ENCODE measurements around the gene UQCR11. TPM values are rescaled to one million over a fixed set of nuclear protein-coding genes. Genes with fewer than 3 reads are reported as not detected.

Gene UQCR11
- total and polyA plus RNA-seq, 12 donors: 47.1 to 336 (median 166) TPM

Small RNA genes within 50 kb of the gene (small RNA-seq; reads per million reads assigned to genes)
- 0 reads per million in 2 donors for gene AC005943.2
- gene RN7SL477P: 0 reads per million in 2 donors
- gene RNU6-1223P: 0 reads per million in 2 donors

Other genes with a start within 250 kb of the UQCR11 start
- gene NDUFS7, start 221.6 kb downstream of the UQCR11 start, total RNA-seq: 100 to 1,000 TPM; 102 to 286 (median 150) TPM
- 100 to 1,000 TPM in 2 of 3 donors, 1 to 10 TPM in 1; 4.7 to 267 (median 134) TPM for gene NDUFS7, start 221.6 kb downstream of the UQCR11 start, polyA plus RNA-seq
- gene GAMT, start 203.9 kb downstream of the UQCR11 start, total RNA-seq: 10 to 100 TPM; 14.8 to 96.9 (median 30.7) TPM
- 10 to 100 TPM in 2 of 3 donors, 1 to 10 TPM in 1; 7.4 to 84.5 (median 74.2) TPM for gene GAMT, start 203.9 kb downstream of the UQCR11 start, polyA plus RNA-seq
- gene DAZAP1, start 197.9 kb downstream of the UQCR11 start, total RNA-seq: 10 to 100 TPM; 11.5 to 87.5 (median 41.4) TPM
- gene DAZAP1, start 197.9 kb downstream of the UQCR11 start, polyA plus RNA-seq: 100 to 1,000 TPM in 1 of 3 donors, 10 to 100 TPM in 2; 60.0 to 117 (median 77.5) TPM
- 1,000 to 10,000 TPM in 6 of 9 donors, 100 to 1,000 TPM in 3; 780 to 3,934 (median 1,471) TPM for gene RPS15, start 167.1 kb downstream of the UQCR11 start, total RNA-seq
- 1,000 to 10,000 TPM in 2 of 3 donors, 100 to 1,000 TPM in 1; 471 to 4,071 (median 2,224) TPM for gene RPS15, start 167.1 kb downstream of the UQCR11 start, polyA plus RNA-seq
- 1 to 10 TPM in 3 of 9 donors, under 1 TPM in 6; 0.06 to 6.9 (median 0.35) TPM for gene APC2, start 155.3 kb downstream of the UQCR11 start, total RNA-seq
- 10 to 100 TPM in 1 of 3 donors, under 1 TPM in 2; 0.71 to 12.9 (median 0.82) TPM for gene APC2, start 155.3 kb downstream of the UQCR11 start, polyA plus RNA-seq
- gene C19orf25, start 126.2 kb downstream of the UQCR11 start, total RNA-seq: 10 to 100 TPM; 26.9 to 60.4 (median 35.6) TPM
- gene C19orf25, start 126.2 kb downstream of the UQCR11 start, polyA plus RNA-seq: 10 to 100 TPM in 2 of 3 donors, 1 to 10 TPM in 1; 6.0 to 55.7 (median 33.4) TPM
- 10 to 100 TPM in 2 of 9 donors, 1 to 10 TPM in 7; 1.2 to 13.1 (median 4.4) TPM for gene PCSK4, start 115.1 kb downstream of the UQCR11 start, total RNA-seq
- gene PCSK4, start 115.1 kb downstream of the UQCR11 start, polyA plus RNA-seq: 10 to 100 TPM in 2 of 3 donors, 1 to 10 TPM in 1; 1.3 to 29.7 (median 13.7) TPM
- 100 to 1,000 TPM in 5 of 9 donors, 10 to 100 TPM in 4; 44.5 to 189 (median 110) TPM for gene REEP6, start 114.3 kb downstream of the UQCR11 start, total RNA-seq
- 100 to 1,000 TPM in 2 of 3 donors, 10 to 100 TPM in 1; 16.5 to 205 (median 120) TPM for gene REEP6, start 114.3 kb downstream of the UQCR11 start, polyA plus RNA-seq
- gene ADAMTSL5, start 92.4 kb downstream of the UQCR11 start, total RNA-seq: 1 to 10 TPM in 7 of 9 donors, under 1 TPM in 2; 0.61 to 8.8 (median 1.6) TPM
- 1 to 10 TPM in 2 of 3 donors, under 1 TPM in 1; 0.79 to 2.4 (median 2.0) TPM for gene ADAMTSL5, start 92.4 kb downstream of the UQCR11 start, polyA plus RNA-seq
- gene PLK5, start 81.4 kb downstream of the UQCR11 start, total RNA-seq: under 1 TPM in 2 of 9 donors, not detected in 7; 0.15 to 0.17 TPM
- 1 to 10 TPM in 1 of 3 donors, under 1 TPM in 1, not detected in 1; 0.47 to 1.0 TPM for gene PLK5, start 81.4 kb downstream of the UQCR11 start, polyA plus RNA-seq
- gene MEX3D, start 37.1 kb downstream of the UQCR11 start, total RNA-seq: 10 to 100 TPM in 8 of 9 donors, 1 to 10 TPM in 1; 7.3 to 31.6 (median 20.1) TPM
- 1 to 10 TPM; 1.6 to 2.6 (median 2.1) TPM for gene MEX3D, start 37.1 kb downstream of the UQCR11 start, polyA plus RNA-seq
- gene MBD3, start 12.6 kb downstream of the UQCR11 start, total RNA-seq: 100 to 1,000 TPM in 4 of 9 donors, 10 to 100 TPM in 5; 60.6 to 144 (median 92.1) TPM
- gene MBD3, start 12.6 kb downstream of the UQCR11 start, polyA plus RNA-seq: 100 to 1,000 TPM in 1 of 3 donors, 10 to 100 TPM in 1, 1 to 10 TPM in 1; 3.5 to 221 (median 95.8) TPM
- gene TCF3, start 47.2 kb upstream of the UQCR11 start, total RNA-seq: 10 to 100 TPM; 15.7 to 96.0 (median 39.9) TPM
- gene TCF3, start 47.2 kb upstream of the UQCR11 start, polyA plus RNA-seq: 10 to 100 TPM in 2 of 3 donors, 1 to 10 TPM in 1; 8.5 to 45.1 (median 44.2) TPM
- gene ONECUT3, start 148.0 kb upstream of the UQCR11 start, total RNA-seq: not detected
- gene ONECUT3, start 148.0 kb upstream of the UQCR11 start, polyA plus RNA-seq: under 1 TPM in 1 of 3 donors, not detected in 2; under 0.01 TPM
- 10 to 100 TPM in 2 of 9 donors, 1 to 10 TPM in 6, under 1 TPM in 1; 0.26 to 15.1 (median 4.9) TPM for gene ATP8B3, start 206.8 kb upstream of the UQCR11 start, total RNA-seq
- 1 to 10 TPM; 2.0 to 9.2 (median 3.9) TPM for gene ATP8B3, start 206.8 kb upstream of the UQCR11 start, polyA plus RNA-seq
- 10 to 100 TPM in 8 of 9 donors, 1 to 10 TPM in 1; 9.3 to 98.8 (median 30.9) TPM for gene REXO1, start 243.0 kb upstream of the UQCR11 start, total RNA-seq
- 100 to 1,000 TPM in 2 of 3 donors, 10 to 100 TPM in 1; 18.4 to 155 (median 150) TPM for gene REXO1, start 243.0 kb upstream of the UQCR11 start, polyA plus RNA-seq